Measurements from ENCODE around the gene NUDT9. TPM values are rescaled to one million over a fixed set of nuclear protein-coding genes. Genes with fewer than 3 reads are reported as not detected.
"Not testable (repeated sequence)": the region's sequence is repeated elsewhere in the genome, so short reads cannot be mapped to it uniquely, and the experiment has no call there.

NUDT9 gene
- total and polyA plus RNA-seq, 2 donors (not counting 1 experiment from before 2014, with no cell fraction given), result 18.8 to 29.2 TPM

- H3K9ac ChIP-seq (ENCODE audit: insufficient read depth, low read length), result no peak overlapping the region
- H3K9me3 ChIP-seq (ENCODE audit: control insufficient read depth, insufficient read depth, low read depth, low read length), result no peaks in the 10 kb centered on the region
- H3K4me3 ChIP-seq (replicated peaks in 1 of 4; ENCODE audit: control extremely low read depth in 1 of 4, insufficient read depth in 1 of 4, low read depth in 3 of 4, low read length in 4 of 4), result no peak overlapping the region
- no peak overlapping the region for H2AFZ ChIP-seq (ENCODE audit: low read length)
- H3K27me3 ChIP-seq (ENCODE audit: control insufficient read depth, insufficient read depth, low read length), result no peaks in the 10 kb centered on the region
- H3K27ac ChIP-seq (ENCODE audit: insufficient read depth, low read length), result no peak overlapping the region
- no peaks in the 10 kb centered on the region for H3K79me2 ChIP-seq (ENCODE audit: control insufficient read depth, insufficient read depth, low read length)
- no peaks in the 10 kb centered on the region for H4K20me1 ChIP-seq (ENCODE audit: control insufficient read depth, extremely low read depth, insufficient read depth, low read length)
- no peaks in the 10 kb centered on the region for H3K36me3 ChIP-seq (ENCODE audit: control insufficient read depth, insufficient read depth, low read length)
- no peak overlapping the region for H3K4me2 ChIP-seq (ENCODE audit: extremely low read depth, insufficient read depth, low read length)
- TF ChIP-seq EZH2 (IDR thresholded peaks at IDR 0.05; ENCODE audit: low read length, missing control alignments) (no peak), CTCF (conservative IDR thresholded peaks at IDR 0.05 in 1 of 2, IDR thresholded peaks at IDR 0.05 in 1 of 2; ENCODE audit: low read depth in 1 of 2, low read length in 2 of 2) (no peak)
- DNase-seq (ENCODE audit: low read depth in 2 of 2), result no peak
- no peaks in the 10 kb centered on the region for H3K4me1 ChIP-seq (ENCODE audit: control insufficient read depth, extremely low read depth, insufficient read depth, low read length)
These were observed 54.6 kb downstream of the NUDT9 start for GRCh38 chr4:87476934-87477333.

GRCh38 chr4:87478732-87479250 is 56.4 kb downstream of the NUDT9 start:
- H4K20me1 ChIP-seq (ENCODE audit: control insufficient read depth, extremely low read depth, insufficient read depth, low read length), result no peaks in the 10 kb centered on the region
- no peak overlapping the region for H2AFZ ChIP-seq (ENCODE audit: low read length)
- no peaks in the 10 kb centered on the region for H3K79me2 ChIP-seq (ENCODE audit: control insufficient read depth, insufficient read depth, low read length)
- no peak overlapping the region for H3K4me3 ChIP-seq (replicated peaks in 1 of 4; ENCODE audit: control extremely low read depth in 1 of 4, insufficient read depth in 1 of 4, low read depth in 3 of 4, low read length in 4 of 4)
- H3K36me3 ChIP-seq (ENCODE audit: control insufficient read depth, insufficient read depth, low read length), result no peaks in the 10 kb centered on the region
- no peaks in the 10 kb centered on the region for H3K9me3 ChIP-seq (ENCODE audit: control insufficient read depth, insufficient read depth, low read depth, low read length)
- H3K27me3 ChIP-seq (ENCODE audit: control insufficient read depth, insufficient read depth, low read length), result no peaks in the 10 kb centered on the region
- H3K9ac ChIP-seq (ENCODE audit: insufficient read depth, low read length), result no peak overlapping the region
- no peak overlapping the region for H3K4me2 ChIP-seq (ENCODE audit: extremely low read depth, insufficient read depth, low read length)
- TF ChIP-seq CTCF (conservative IDR thresholded peaks at IDR 0.05 in 1 of 2, IDR thresholded peaks at IDR 0.05 in 1 of 2; ENCODE audit: low read depth in 1 of 2, low read length in 2 of 2) (no peak), EZH2 (IDR thresholded peaks at IDR 0.05; ENCODE audit: low read length, missing control alignments) (no peak)
- H3K4me1 ChIP-seq (ENCODE audit: control insufficient read depth, extremely low read depth, insufficient read depth, low read length), result no peaks in the 10 kb centered on the region
- no peak overlapping the region for H3K27ac ChIP-seq (ENCODE audit: insufficient read depth, low read length)
- no peak for DNase-seq (ENCODE audit: low read depth in 2 of 2)

GRCh38 chr4:87481377-87481776 is 59.0 kb downstream of the NUDT9 start:
- H3K9ac ChIP-seq (ENCODE audit: insufficient read depth, low read length), result no peak overlapping the region

GRCh38 chr4:87483247-87483646 is 60.9 kb downstream of the NUDT9 start:
- DNase-seq (ENCODE audit: low read depth in 2 of 2), result not testable (repeated sequence)

More at GRCh38 chr4:87481377-87481776, 59.0 kb downstream of the NUDT9 start:
- no peak for DNase-seq (ENCODE audit: low read depth in 2 of 2)
- Histone ChIP-seq H4K20me1 (ENCODE audit: control insufficient read depth, extremely low read depth, insufficient read depth, low read length) (no peaks in the 10 kb centered on the region), H2AFZ (ENCODE audit: low read length) (no peak overlapping the region), H3K9me3 (ENCODE audit: control insufficient read depth, insufficient read depth, low read depth, low read length) (no peaks in the 10 kb centered on the region), H3K79me2 (ENCODE audit: control insufficient read depth, insufficient read depth, low read length) (no peaks in the 10 kb centered on the region), H3K4me2 (ENCODE audit: extremely low read depth, insufficient read depth, low read length) (no peak overlapping the region), H3K36me3 (ENCODE audit: control insufficient read depth, insufficient read depth, low read length) (no peaks in the 10 kb centered on the region), H3K4me3 (replicated peaks in 1 of 4; ENCODE audit: control extremely low read depth in 1 of 4, insufficient read depth in 1 of 4, low read depth in 3 of 4, low read length in 4 of 4) (no peak overlapping the region), H3K27ac (ENCODE audit: insufficient read depth, low read length) (no peak overlapping the region), H3K27me3 (ENCODE audit: control insufficient read depth, insufficient read depth, low read length) (no peaks in the 10 kb centered on the region), H3K4me1 (ENCODE audit: control insufficient read depth, extremely low read depth, insufficient read depth, low read length) (no peaks in the 10 kb centered on the region)
- TF ChIP-seq EZH2 (IDR thresholded peaks at IDR 0.05; ENCODE audit: low read length, missing control alignments) (no peak), CTCF (conservative IDR thresholded peaks at IDR 0.05 in 1 of 2, IDR thresholded peaks at IDR 0.05 in 1 of 2; ENCODE audit: low read depth in 1 of 2, low read length in 2 of 2) (no peak)

GRCh38 chr4:87488666-87489065 is 66.3 kb downstream of the NUDT9 start:
- not testable (repeated sequence) for H3K36me3 ChIP-seq (ENCODE audit: control insufficient read depth, insufficient read depth, low read length); H3K9ac ChIP-seq (ENCODE audit: insufficient read depth, low read length); H4K20me1 ChIP-seq (ENCODE audit: control insufficient read depth, extremely low read depth, insufficient read depth, low read length); H3K4me1 ChIP-seq (ENCODE audit: control insufficient read depth, extremely low read depth, insufficient read depth, low read length); H3K27ac ChIP-seq (ENCODE audit: insufficient read depth, low read length); H3K27me3 ChIP-seq (ENCODE audit: control insufficient read depth, insufficient read depth, low read length); H2AFZ ChIP-seq (ENCODE audit: low read length); H3K79me2 ChIP-seq (ENCODE audit: control insufficient read depth, insufficient read depth, low read length); H3K9me3 ChIP-seq (ENCODE audit: control insufficient read depth, insufficient read depth, low read depth, low read length); H3K4me3 ChIP-seq (replicated peaks in 1 of 4; ENCODE audit: control extremely low read depth in 1 of 4, insufficient read depth in 1 of 4, low read depth in 3 of 4, low read length in 4 of 4); H3K4me2 ChIP-seq (ENCODE audit: extremely low read depth, insufficient read depth, low read length)
- peak; percentile 24 to 68 for DNase-seq (ENCODE audit: low read depth in 2 of 2)

More at GRCh38 chr4:87483247-87483646, 60.9 kb downstream of the NUDT9 start:
- not testable (repeated sequence) for H3K9me3 ChIP-seq (ENCODE audit: control insufficient read depth, insufficient read depth, low read depth, low read length); H3K27ac ChIP-seq (ENCODE audit: insufficient read depth, low read length); H2AFZ ChIP-seq (ENCODE audit: low read length); H3K4me3 ChIP-seq (replicated peaks in 1 of 4; ENCODE audit: control extremely low read depth in 1 of 4, insufficient read depth in 1 of 4, low read depth in 3 of 4, low read length in 4 of 4); H3K79me2 ChIP-seq (ENCODE audit: control insufficient read depth, insufficient read depth, low read length); H3K9ac ChIP-seq (ENCODE audit: insufficient read depth, low read length); H3K4me2 ChIP-seq (ENCODE audit: extremely low read depth, insufficient read depth, low read length); H3K36me3 ChIP-seq (ENCODE audit: control insufficient read depth, insufficient read depth, low read length); H3K4me1 ChIP-seq (ENCODE audit: control insufficient read depth, extremely low read depth, insufficient read depth, low read length); H3K27me3 ChIP-seq (ENCODE audit: control insufficient read depth, insufficient read depth, low read length); H4K20me1 ChIP-seq (ENCODE audit: control insufficient read depth, extremely low read depth, insufficient read depth, low read length)

All from fibroblast of lung (primary cell).